Endothelial cell of umbilical vein (primary cell): ENCODE data around the gene KSR1. TPM values are rescaled to one million over a fixed set of nuclear protein-coding genes. Genes with fewer than 3 reads are reported as not detected.

Experiments
- BruUV-seq: library from RNA; stranded (reverse); fragments of 400-500 nt; replicated peaks from 2 replicates; lab custom pipeline; 2021; lab: Mats Ljungman, UMichigan
- CTCF ChIA-PET: fragments of 300-600, 350-600 bp; sonication (Branson Sonifier 250); formaldehyde crosslinking; loops from one replicate; lab custom pipeline; 2021; ENCODE audit warnings: antibody characterized with exemption, inconsistent platforms; lab: Charles Lee
- POLR2A ChIA-PET: fragments of 300-600, 350-600 bp; sonication (Branson Sonifier 250); formaldehyde crosslinking; loops from one replicate; lab custom pipeline; 2021; ENCODE audit warnings: antibody characterized with exemption, inconsistent platforms; lab: Charles Lee
- DNase-seq: peaks from one replicate; pipeline ENCODE4 v3.0.0-alpha.2; 2011; ENCODE audit warnings: low read depth, low spot score
- FAIRE-seq: peaks from 2 replicates; lab custom pipeline; 2011; peaks lifted over from hg19 to GRCh38; lab: Jason Lieb, UNC
- H2AFZ ChIP-seq: 2 replicates; pipeline ENCODE4 v1.6.0; 2012; ENCODE audit warnings: low read depth, low read length, control low read depth, inconsistent platforms
- H3K27ac ChIP-seq: 2 replicates; pipeline ENCODE4 v1.5.1; 2011; ENCODE audit warnings: low read depth, mild to moderate bottlenecking, control low read depth, low read length, moderate library complexity; ENCODE audit not compliant: insufficient read depth
- H3K27me3 ChIP-seq, 2 experiments: 2 replicates each; pipeline versions ENCODE4 v1.6.0 to v1.6.1; 2011; ENCODE audit warnings: low read length in 2 of 2, mixed read lengths in 1 of 2; ENCODE audit not compliant: control insufficient read depth in 2 of 2, insufficient read depth in 2 of 2
- H3K36me3 ChIP-seq, 2 experiments: 2 replicates in 1 of 2; 3 replicates in 1 of 2; pipeline ENCODE4 v1.5.1; 2011; ENCODE audit warnings: low read length in 2 of 2, mild to moderate bottlenecking in 1 of 2, moderate library complexity in 1 of 2; ENCODE audit not compliant: control insufficient read depth in 2 of 2, insufficient read depth in 2 of 2; ENCODE audit errors: extremely low read depth in 1 of 2
- H3K4me1 ChIP-seq: 3 replicates; pipeline ENCODE4 v1.5.1; 2011; ENCODE audit warnings: mild to moderate bottlenecking, low read length; ENCODE audit not compliant: control insufficient read depth, insufficient read depth; ENCODE audit errors: extremely low read depth
- H3K4me2 ChIP-seq: 2 replicates; pipeline ENCODE4 v1.6.1; 2011; ENCODE audit warnings: low read length, control low read depth, mixed read lengths; ENCODE audit not compliant: insufficient read depth
- H3K4me3 ChIP-seq, 3 experiments: fragments of 200-600 bp in 1 of 3; sonication (generic), shearing (Covaris generic) in 1 of 3; replicated peaks in 1 of 3; 2 replicates each; pipeline ENCODE4 v1.5.1; 2011 to 2016; ENCODE audit warnings: control low read depth in 3 of 3, low read length in 3 of 3, mild to moderate bottlenecking in 2 of 3, inconsistent platforms in 1 of 3, low read depth in 1 of 3, moderate library complexity in 1 of 3; ENCODE audit not compliant: insufficient read depth in 1 of 3
- H3K79me2 ChIP-seq: 2 replicates; pipeline ENCODE4 v1.6.0; 2012; ENCODE audit warnings: low read length, inconsistent platforms; ENCODE audit not compliant: control insufficient read depth, insufficient read depth
- H3K9ac ChIP-seq: replicated peaks from 2 replicates; pipeline ENCODE3; 2011; ENCODE audit warnings: low read length, control low read depth; ENCODE audit not compliant: insufficient read depth; ENCODE audit errors: extremely low read depth
- H3K9me1 ChIP-seq: replicated peaks from 3 replicates; pipeline ENCODE4 v1.6.0; 2011; ENCODE audit warnings: mild to moderate bottlenecking, low read length; ENCODE audit not compliant: control insufficient read depth, insufficient read depth; ENCODE audit errors: extremely low read depth
- H3K9me3 ChIP-seq: replicated peaks from 2 replicates; pipeline ENCODE4 v1.5.1; 2012; ENCODE audit warnings: low read length, inconsistent platforms; ENCODE audit not compliant: control insufficient read depth, insufficient read depth
- H4K20me1 ChIP-seq: replicated peaks from 2 replicates; pipeline ENCODE3; 2011; ENCODE audit warnings: mild to moderate bottlenecking, low read length; ENCODE audit not compliant: control insufficient read depth, insufficient read depth; ENCODE audit errors: extremely low read depth
- CTCF ChIP-seq, 2 donors: IDR thresholded peaks; 1 replicate in 1 of 2; 2 replicates in 1 of 2; pipeline ENCODE4 v1.5.1; 2011; ENCODE audit warnings: low read length in 2 of 2, mild to moderate bottlenecking in 2 of 2, moderate library complexity in 2 of 2, control low read depth in 1 of 2, inconsistent platforms in 1 of 2, low read depth in 1 of 2; ENCODE audit not compliant: insufficient read depth in 1 of 2; ENCODE audit errors: extremely low read depth in 1 of 2
- EZH2 ChIP-seq: IDR thresholded peaks from 2 replicates; pipeline ENCODE4 v1.6.1; 2012; ENCODE audit warnings: borderline replicate concordance, low read depth, mild to moderate bottlenecking, moderate library complexity, low read length, inconsistent platforms; ENCODE audit not compliant: severe bottlenecking
- GATA2 ChIP-seq: IDR thresholded peaks from 2 replicates; pipeline ENCODE4 v1.7.0; 2011; ENCODE audit warnings: low read depth, mild to moderate bottlenecking, moderate library complexity, mixed read lengths, low read length; ENCODE audit not compliant: insufficient read length, insufficient read depth
- JUN ChIP-seq: IDR thresholded peaks from 2 replicates; pipeline ENCODE4 v1.6.1; 2011; ENCODE audit warnings: borderline replicate concordance, low read depth; ENCODE audit not compliant: insufficient read length, insufficient read depth
- MAX ChIP-seq: IDR thresholded peaks from 2 replicates; pipeline ENCODE4 v1.6.1; 2011; ENCODE audit not compliant: insufficient read depth, insufficient read length
- MYC ChIP-seq: IDR thresholded peaks from one replicate; pipeline ENCODE4 v1.6.1; 2011; ENCODE audit warnings: mild to moderate bottlenecking, low read depth, low read length
- POLR2A ChIP-seq: IDR thresholded peaks from 2 replicates; pipeline ENCODE4 v1.6.1; 2012; ENCODE audit warnings: low read depth, mild to moderate bottlenecking, control low read depth, low read length
- POLR2AphosphoS5 ChIP-seq: IDR thresholded peaks from 2 replicates; pipeline ENCODE4 v1.6.1; 2012; ENCODE audit warnings: low read depth, mild to moderate bottlenecking, control low read depth, low read length, moderate library complexity; ENCODE audit not compliant: insufficient read depth
- dilution Hi-C: fragments of 300-500 bp; cut with MboI; formaldehyde crosslinking; loops from one replicate; pipeline ENCODE4 v1.15.0; 2019; ENCODE audit warnings: low sequenced_read_pairs; ENCODE audit not compliant: extremely low pct_ligation_motif_present
- intact Hi-C: fragments of 100-400 bp; cut with micrococcal nuclease; formaldehyde crosslinking; loops from one replicate; pipeline ENCODE4 v1.10.0; 2022
- polyA plus RNA-seq, 4 experiments: library from polyadenylated mRNA; depleted of rRNA in 3 of 4; stranded (reverse) in 3 of 4; unstranded in 1 of 4; fragments of >200 nt; gene quantifications; 2 replicates each; pipeline versions ENCODE4 v1.2.1 to v1.2.3, GENCODE V29; 2011 to 2012; ENCODE audit warnings: missing spikeins in 1 of 4
- total RNA-seq: library from RNA; stranded (reverse); gene quantifications from 2 replicates; pipeline ENCODE4 v1.2.3, GENCODE V29; 2021

KSR1 gene
- total and polyA plus RNA-seq, 2 donors (not counting 3 experiments of a cell fraction or from before 2014, with no cell fraction given) = 35.4 to 80.2 TPM

GRCh38 chr17:27544350-27545131 lies 88.3 kb downstream of the KSR1 start:
- no peak overlapping the region for H2AFZ ChIP-seq
- H3K9me3 ChIP-seq = no peaks in the 10 kb centered on the region
- H3K4me2 ChIP-seq = no peak overlapping the region
- CTCF ChIA-PET = interaction anchor here (0.9 kb wide), 1 partner anchor 89 kb away, joined by 3 read pairs; the partner anchor contains the start of gene KSR1
- H4K20me1 ChIP-seq = no peaks in the 10 kb centered on the region
- no peaks in the 10 kb centered on the region for H3K27me3 ChIP-seq
- no peaks in the 10 kb centered on the region for H3K36me3 ChIP-seq
- intact Hi-C loops (no loop called here), dilution Hi-C loops (no loop called here)
- no peak for DNase-seq
- no peak overlapping the region for H3K27ac ChIP-seq
- no peak for FAIRE-seq
- H3K4me3 ChIP-seq = no peak overlapping the region
- no peak overlapping the region for H3K9ac ChIP-seq
- POLR2A ChIA-PET = no interaction called here
- TF ChIP-seq MAX (no peak), GATA2 (no peak), POLR2A (no peak), MYC (no peak), POLR2AphosphoS5 (no peak), CTCF (IDR thresholded peaks at IDR 0.05; ENCODE audit: extremely low read depth in 1 of 2, insufficient read depth in 1 of 2, low read depth in 1 of 2, low read length in 2 of 2) (no peak), JUN (no peak), EZH2 (no peak)
- H3K79me2 ChIP-seq = peaks cover 3% of the 10 kb centered on the region
- no TSS peak for BruUV-seq
- no peaks in the 10 kb centered on the region for H3K9me1 ChIP-seq
- H3K4me1 ChIP-seq = no peaks in the 10 kb centered on the region
